NCI-H2196 (cell line): Measurements from ENCODE around the gene PACC1.
"Not testable (repeated sequence)": the region's sequence is repeated elsewhere in the genome, so short reads cannot be mapped to it uniquely, and the experiment has no call there.

Experiments
- DNase-seq: peaks from one replicate; lab custom pipeline; 2025; ENCODE audit not compliant: unreplicated experiment; lab: John Stamatoyannopoulos, UW

PACC1 gene

GRCh38 chr1:212344905-212345304 is 69.8 kb downstream of the PACC1 start:
- DNase-seq: no peak

GRCh38 chr1:212341090-212341489 is 73.6 kb downstream of the PACC1 start:
- no peak for DNase-seq

- no peak for DNase-seq
Measured at GRCh38 chr1:212329105-212329504, 85.6 kb downstream of the PACC1 start.

GRCh38 chr1:212328248-212328647 is 86.4 kb downstream of the PACC1 start:
- DNase-seq: no peak

- no peak for DNase-seq
Measured at GRCh38 chr1:212326541-212326940, 88.1 kb downstream of the PACC1 start.

- DNase-seq: no peak
Measured at GRCh38 chr1:212323066-212323465, 91.6 kb downstream of the PACC1 start.

GRCh38 chr1:212321031-212321430 is 93.7 kb downstream of the PACC1 start:
- DNase-seq: not testable (repeated sequence)

- DNase-seq: peak; percentile 3
Measured at GRCh38 chr1:212317916-212318315, 96.8 kb downstream of the PACC1 start.

GRCh38 chr1:212315907-212316306 is 98.8 kb downstream of the PACC1 start:
- DNase-seq: no peak

GRCh38 chr1:212315184-212315583 is 99.5 kb downstream of the PACC1 start:
- DNase-seq: no peak
